Panc1 (cell line): ENCODE data around the gene CBLN1. TPM values are rescaled to one million over a fixed set of nuclear protein-coding genes. Genes with fewer than 3 reads are reported as not detected.

ENCODE experiments used
- ATAC-seq: fragments of 200-7000 bp; cut with Tn5 transposase; 2 replicates; pipeline ENCODE4 v1.9.1; 2020; ENCODE audit warnings: mild to moderate bottlenecking, moderate library complexity
- BruUV-seq: library from RNA; stranded (reverse); fragments of 400-500 nt; replicated peaks from 2 replicates; lab custom pipeline; 2021; lab: Mats Ljungman, UMichigan
- CTCF ChIA-PET: fragments of 300-600 bp; sonication (Branson Sonifier 250); formaldehyde crosslinking; loops from one replicate; lab custom pipeline; 2022; ENCODE audit warnings: antibody characterized with exemption; lab: Charles Lee
- POLR2A ChIA-PET: fragments of 300-600 bp; sonication (Branson Sonifier 250); formaldehyde crosslinking; loops from one replicate; lab custom pipeline; 2022; ENCODE audit warnings: antibody characterized with exemption; lab: Charles Lee
- DNase-seq: peaks from one replicate; pipeline ENCODE4 v3.0.0-alpha.2; 2010; ENCODE audit warnings: low read depth, low spot score
- H3K27ac ChIP-seq: 2 replicates; pipeline ENCODE4 v1.5.1; 2011; ENCODE audit warnings: mild to moderate bottlenecking, low read length, inconsistent platforms
- H3K27me3 ChIP-seq: fragments of 200-500 bp; sonication (Bioruptor generic); 2 replicates; pipeline ENCODE4 v1.6.0; 2014; ENCODE audit warnings: low read length, inconsistent platforms; ENCODE audit not compliant: control insufficient read depth, insufficient read depth
- H3K36me3 ChIP-seq: fragments of 200-500 bp; sonication (Bioruptor generic); 2 replicates; pipeline ENCODE4 v1.5.1; 2014; ENCODE audit warnings: inconsistent platforms, mild to moderate bottlenecking, low read length, moderate library complexity; ENCODE audit not compliant: control insufficient read depth, insufficient read depth
- H3K4me1 ChIP-seq: 2 replicates; pipeline ENCODE4 v1.5.1; 2011; ENCODE audit warnings: inconsistent platforms, mild to moderate bottlenecking, low read length, moderate library complexity; ENCODE audit not compliant: control insufficient read depth, insufficient read depth
- H3K4me3 ChIP-seq, 2 experiments: 2 replicates each; pipeline ENCODE4 v1.5.1; 2011 to 2012; ENCODE audit warnings: low read depth in 2 of 2, low read length in 2 of 2, mild to moderate bottlenecking in 2 of 2, inconsistent platforms in 1 of 2, moderate library complexity in 1 of 2
- H3K9me3 ChIP-seq: fragments of 200-500 bp; sonication (Bioruptor generic); 2 replicates; pipeline ENCODE4 v1.5.1; 2014; ENCODE audit warnings: low read depth, mild to moderate bottlenecking, inconsistent platforms, low read length, moderate library complexity; ENCODE audit not compliant: control insufficient read depth, insufficient read depth
- POLR2AphosphoS5 ChIP-seq: IDR thresholded peaks from 2 replicates; pipeline ENCODE4 v1.6.1; 2012; ENCODE audit warnings: mild to moderate bottlenecking, low read depth, low read length, moderate library complexity
- REST ChIP-seq, 2 experiments: IDR thresholded peaks; 2 replicates each; pipeline ENCODE4 v1.6.1; 2011 to 2012; ENCODE audit warnings: low read depth in 2 of 2, control low read depth in 1 of 2, low read length in 1 of 2, mild to moderate bottlenecking in 1 of 2, moderate library complexity in 1 of 2; ENCODE audit not compliant: insufficient read depth in 1 of 2
- SIN3A ChIP-seq: IDR thresholded peaks from 2 replicates; pipeline ENCODE4 v1.6.1; 2012; ENCODE audit warnings: low read depth, mild to moderate bottlenecking, low read length, moderate library complexity, borderline replicate concordance; ENCODE audit not compliant: insufficient read depth
- TCF7L2 ChIP-seq: IDR thresholded peaks from 2 replicates; pipeline ENCODE4 v1.6.1; 2011; ENCODE audit warnings: mild to moderate bottlenecking, low read depth, low read length, inconsistent platforms
- in situ Hi-C: cut with HindIII; loops from 2 replicates; pipeline ENCODE4 v1.10.0; 2016; ENCODE audit warnings: low sequenced_read_pairs, low pct_unique_long_range_greater_than_20kb
- intact Hi-C: fragments of 100-400 bp; cut with micrococcal nuclease; formaldehyde crosslinking; loops from one replicate; pipeline ENCODE4 v1.10.0; 2022; ENCODE audit not compliant: unreplicated experiment
- total RNA-seq: library from RNA; stranded (reverse); gene quantifications from one replicate; pipeline ENCODE4 v1.2.1, GENCODE V29; 2021; ENCODE audit not compliant: unreplicated experiment
- TF ChIP-seq, protein P1 (sequence below): fragments of 450-650 bp; IDR thresholded peaks from 2 replicates; pipeline ENCODE4 v1.5.1; 2017; ENCODE audit warnings: mild to moderate bottlenecking

CBLN1 gene
- total RNA-seq, 1 experiment from 2014 or later = not detected

DNA sequence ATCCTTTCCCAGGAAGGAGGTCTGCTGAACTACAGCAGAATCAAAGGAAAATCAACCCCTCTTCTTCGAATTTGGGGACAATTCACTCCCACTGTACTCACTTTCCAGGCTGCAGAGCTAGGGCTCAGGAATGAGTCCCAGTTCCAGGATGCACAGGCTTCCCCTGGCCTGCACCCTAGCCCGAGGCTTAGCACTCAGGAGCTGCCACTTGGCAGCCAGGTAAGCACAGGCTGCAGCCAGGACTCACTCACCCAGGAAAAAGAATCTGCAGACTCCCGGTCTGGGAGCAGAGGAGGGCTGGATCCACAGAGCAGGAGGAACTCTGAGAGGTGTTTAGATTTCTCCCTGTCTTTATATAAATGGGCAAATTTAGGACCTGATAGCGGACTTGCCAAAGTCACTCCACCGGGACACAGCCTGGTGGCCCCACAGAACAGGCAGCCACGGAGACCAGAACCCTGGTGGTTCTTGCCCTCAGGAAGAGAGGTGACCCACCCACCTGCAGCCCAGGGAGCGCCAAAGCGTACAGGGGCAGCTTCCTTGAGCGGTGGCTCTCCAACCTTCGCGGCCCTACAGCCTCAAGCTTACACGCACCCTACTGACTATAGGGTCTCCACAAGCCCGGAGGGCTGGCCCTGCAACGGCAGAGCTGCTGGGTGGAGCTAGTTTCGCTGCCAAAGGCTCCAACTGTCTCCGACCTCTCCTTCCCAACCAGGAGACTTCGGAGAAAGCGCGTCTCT lies 4.8 kb downstream of the CBLN1 start:
- BruUV-seq = no TSS peak
- TF ChIP-seq, protein P1, sequence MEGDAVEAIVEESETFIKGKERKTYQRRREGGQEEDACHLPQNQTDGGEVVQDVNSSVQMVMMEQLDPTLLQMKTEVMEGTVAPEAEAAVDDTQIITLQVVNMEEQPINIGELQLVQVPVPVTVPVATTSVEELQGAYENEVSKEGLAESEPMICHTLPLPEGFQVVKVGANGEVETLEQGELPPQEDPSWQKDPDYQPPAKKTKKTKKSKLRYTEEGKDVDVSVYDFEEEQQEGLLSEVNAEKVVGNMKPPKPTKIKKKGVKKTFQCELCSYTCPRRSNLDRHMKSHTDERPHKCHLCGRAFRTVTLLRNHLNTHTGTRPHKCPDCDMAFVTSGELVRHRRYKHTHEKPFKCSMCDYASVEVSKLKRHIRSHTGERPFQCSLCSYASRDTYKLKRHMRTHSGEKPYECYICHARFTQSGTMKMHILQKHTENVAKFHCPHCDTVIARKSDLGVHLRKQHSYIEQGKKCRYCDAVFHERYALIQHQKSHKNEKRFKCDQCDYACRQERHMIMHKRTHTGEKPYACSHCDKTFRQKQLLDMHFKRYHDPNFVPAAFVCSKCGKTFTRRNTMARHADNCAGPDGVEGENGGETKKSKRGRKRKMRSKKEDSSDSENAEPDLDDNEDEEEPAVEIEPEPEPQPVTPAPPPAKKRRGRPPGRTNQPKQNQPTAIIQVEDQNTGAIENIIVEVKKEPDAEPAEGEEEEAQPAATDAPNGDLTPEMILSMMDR = no peak
- TF ChIP-seq TCF7L2 (no peak), POLR2AphosphoS5 (no peak), SIN3A (no peak), REST (IDR thresholded peaks at IDR 0.05; ENCODE audit: insufficient read depth in 1 of 2, low read depth in 2 of 2, low read length in 1 of 2) (no peak)
- ChIA-PET POLR2A (no interaction called here), CTCF (no interaction called here)
- no peaks in the 10 kb centered on the region for H3K9me3 ChIP-seq
- no peaks in the 10 kb centered on the region for H3K4me1 ChIP-seq
- ATAC-seq = no peak
- no peak overlapping the region for H3K27ac ChIP-seq
- no peak for DNase-seq
- H3K4me3 ChIP-seq = no peak overlapping the region
- H3K36me3 ChIP-seq = no peaks in the 10 kb centered on the region
- no peaks in the 10 kb centered on the region for H3K27me3 ChIP-seq
- in situ Hi-C loops = no loop called here
- intact Hi-C loops = no loop called here

GRCh38 chr16:49275870-49276269 lies 5.8 kb downstream of the CBLN1 start:
- ATAC-seq = no peak
- BruUV-seq = no TSS peak
- in situ Hi-C loops = no loop called here
- Histone ChIP-seq H3K36me3 (no peaks in the 10 kb centered on the region), H3K4me3 (no peak overlapping the region), H3K4me1 (no peaks in the 10 kb centered on the region), H3K9me3 (no peaks in the 10 kb centered on the region), H3K27me3 (no peaks in the 10 kb centered on the region), H3K27ac (no peak overlapping the region)
- POLR2A ChIA-PET = no interaction called here
- CTCF ChIA-PET = interaction anchor here (0.6 kb wide), 1 partner anchor 309 kb away, joined by 3 read pairs; no protein-coding TSS in a partner anchor
- no peak for DNase-seq
- intact Hi-C loops = no loop called here
- TF ChIP-seq SIN3A (no peak), REST (IDR thresholded peaks at IDR 0.05; ENCODE audit: insufficient read depth in 1 of 2, low read depth in 2 of 2, low read length in 1 of 2) (no peak), POLR2AphosphoS5 (no peak), TCF7L2 (no peak)
- TF ChIP-seq, protein P1 = no peak
